Astrocyte (in vitro differentiated cells and primary cell): ENCODE results near the gene GALE. TPM values are rescaled to one million over a fixed set of nuclear protein-coding genes. Genes with fewer than 3 reads are reported as not detected.

Source experiments
- DNase-seq: peaks from one replicate; pipeline ENCODE4 v3.0.0-alpha.2; 2010; ENCODE audit warnings: low read depth
- FAIRE-seq: peaks from 2 replicates; lab custom pipeline; 2011; peaks lifted over from hg19 to GRCh38; lab: Jason Lieb, UNC
- H2AFZ ChIP-seq: 2 replicates; pipeline ENCODE4 v1.6.0; 2012; ENCODE audit warnings: low read depth, low read length, inconsistent platforms
- H3K27ac ChIP-seq: 2 replicates; pipeline ENCODE4 v1.5.1; 2011; ENCODE audit warnings: low read depth, low read length, inconsistent platforms
- H3K27me3 ChIP-seq: 2 replicates; pipeline ENCODE4 v1.6.0; 2011; ENCODE audit warnings: low read length, inconsistent platforms; ENCODE audit not compliant: insufficient read depth
- H3K36me3 ChIP-seq: 2 replicates; pipeline ENCODE4 v1.5.1; 2011; ENCODE audit warnings: low read length, inconsistent platforms; ENCODE audit not compliant: insufficient read depth
- H3K4me1 ChIP-seq: 2 replicates; pipeline ENCODE4 v1.5.1; 2011; ENCODE audit warnings: low read length, inconsistent platforms; ENCODE audit not compliant: insufficient read depth
- H3K4me2 ChIP-seq: 2 replicates; pipeline ENCODE4 v1.6.0; 2012; ENCODE audit warnings: low read length, inconsistent platforms
- H3K4me3 ChIP-seq: 2 replicates; pipeline ENCODE4 v1.5.1; 2011; ENCODE audit warnings: low read depth, mild to moderate bottlenecking, low read length, inconsistent platforms; ENCODE audit not compliant: insufficient read depth
- H3K79me2 ChIP-seq: 2 replicates; pipeline ENCODE4 v1.6.0; 2012; ENCODE audit warnings: mild to moderate bottlenecking, low read length, inconsistent platforms; ENCODE audit not compliant: insufficient read depth
- H3K9ac ChIP-seq: 2 replicates; pipeline ENCODE4 v1.6.0; 2012; ENCODE audit warnings: mild to moderate bottlenecking, low read length, inconsistent platforms
- H3K9me3 ChIP-seq: 2 replicates; pipeline ENCODE4 v1.5.1; 2012; ENCODE audit warnings: low read depth, mild to moderate bottlenecking, low read length, inconsistent platforms; ENCODE audit not compliant: insufficient read depth
- H4K20me1 ChIP-seq: 2 replicates; pipeline ENCODE4 v1.6.0; 2012; ENCODE audit warnings: low read length, inconsistent platforms; ENCODE audit not compliant: insufficient read depth
- H3K27ac Mint-ChIP-seq: one replicate; pipeline ENCODE4 v1.8.0; 2021; ENCODE audit warnings: mild to moderate bottlenecking, mixed read lengths; ENCODE audit not compliant: unreplicated experiment
- H3K27me3 Mint-ChIP-seq: one replicate; pipeline ENCODE4 v1.8.0; 2021; ENCODE audit warnings: low read depth, mixed read lengths; ENCODE audit not compliant: unreplicated experiment
- H3K36me3 Mint-ChIP-seq: one replicate; pipeline ENCODE4 v1.8.0; 2021; ENCODE audit warnings: low read depth, mixed read lengths; ENCODE audit not compliant: unreplicated experiment
- H3K4me1 Mint-ChIP-seq: one replicate; pipeline ENCODE4 v1.8.0; 2021; ENCODE audit warnings: low read depth, mixed read lengths; ENCODE audit not compliant: unreplicated experiment
- H3K4me3 Mint-ChIP-seq: one replicate; pipeline ENCODE4 v1.8.0; 2021; ENCODE audit warnings: mild to moderate bottlenecking, moderate library complexity, mixed read lengths; ENCODE audit not compliant: unreplicated experiment
- H3K9me3 Mint-ChIP-seq: one replicate; pipeline ENCODE4 v1.8.0; 2021; ENCODE audit warnings: mild to moderate bottlenecking, mixed read lengths; ENCODE audit not compliant: unreplicated experiment
- EZH2 ChIP-seq: IDR thresholded peaks from 2 replicates; pipeline ENCODE4 v1.6.1; 2012; ENCODE audit warnings: mild to moderate bottlenecking, low read length, inconsistent platforms; ENCODE audit not compliant: insufficient read depth
- total RNA-seq: library from RNA; stranded (reverse); gene quantifications from 2 replicates; pipeline ENCODE4 v1.2.1, GENCODE V29; 2021
- TF ChIP-seq, protein P1 (sequence below): IDR thresholded peaks from 2 replicates; pipeline ENCODE4 v1.5.1; 2011; ENCODE audit warnings: low read depth, mild to moderate bottlenecking, inconsistent platforms, low read length, moderate library complexity; ENCODE audit not compliant: insufficient read depth

GALE gene
- total RNA-seq, 1 donor from 2014 or later, result 27.0 TPM

DNA sequence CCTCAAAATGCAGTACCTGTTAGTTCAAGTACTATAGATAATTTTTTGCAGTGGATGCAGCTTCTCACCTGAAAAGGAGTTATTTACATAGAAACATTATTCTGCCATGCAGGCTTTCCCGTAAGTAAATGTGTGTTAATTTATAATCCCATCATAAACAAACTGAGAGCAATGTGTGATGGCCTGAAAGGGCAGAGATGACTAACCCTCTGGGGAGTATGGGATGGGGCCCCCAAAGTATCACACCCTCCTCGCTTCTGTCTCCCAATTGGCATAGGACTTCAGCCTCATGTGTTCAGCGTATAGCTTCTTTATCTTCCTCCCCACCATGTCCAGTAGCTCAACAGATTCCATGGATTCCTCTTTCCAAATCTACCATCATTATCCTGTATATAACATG, 17.1 kb upstream of the GALE start:
- H3K79me2 ChIP-seq, result no peaks in the 10 kb centered on the region
- H3K4me3 Mint-ChIP-seq, result no peak overlapping the region
- no peak overlapping the region for H3K27ac Mint-ChIP-seq
- H2AFZ ChIP-seq, result no peak overlapping the region
- no peak overlapping the region for H3K9ac ChIP-seq
- H3K36me3 Mint-ChIP-seq, result peaks cover 4% of the 10 kb centered on the region
- no peaks in the 10 kb centered on the region for H3K9me3 ChIP-seq
- H3K4me3 ChIP-seq, result no peak overlapping the region
- H3K4me1 Mint-ChIP-seq, result no peaks in the 10 kb centered on the region
- no peak for FAIRE-seq
- no peak overlapping the region for H3K4me2 ChIP-seq
- H3K36me3 ChIP-seq, result peaks cover 11% of the 10 kb centered on the region
- H3K27me3 ChIP-seq, result no peaks in the 10 kb centered on the region
- no peaks in the 10 kb centered on the region for H3K4me1 ChIP-seq
- TF ChIP-seq EZH2, result no peak
- TF ChIP-seq, protein P1, sequence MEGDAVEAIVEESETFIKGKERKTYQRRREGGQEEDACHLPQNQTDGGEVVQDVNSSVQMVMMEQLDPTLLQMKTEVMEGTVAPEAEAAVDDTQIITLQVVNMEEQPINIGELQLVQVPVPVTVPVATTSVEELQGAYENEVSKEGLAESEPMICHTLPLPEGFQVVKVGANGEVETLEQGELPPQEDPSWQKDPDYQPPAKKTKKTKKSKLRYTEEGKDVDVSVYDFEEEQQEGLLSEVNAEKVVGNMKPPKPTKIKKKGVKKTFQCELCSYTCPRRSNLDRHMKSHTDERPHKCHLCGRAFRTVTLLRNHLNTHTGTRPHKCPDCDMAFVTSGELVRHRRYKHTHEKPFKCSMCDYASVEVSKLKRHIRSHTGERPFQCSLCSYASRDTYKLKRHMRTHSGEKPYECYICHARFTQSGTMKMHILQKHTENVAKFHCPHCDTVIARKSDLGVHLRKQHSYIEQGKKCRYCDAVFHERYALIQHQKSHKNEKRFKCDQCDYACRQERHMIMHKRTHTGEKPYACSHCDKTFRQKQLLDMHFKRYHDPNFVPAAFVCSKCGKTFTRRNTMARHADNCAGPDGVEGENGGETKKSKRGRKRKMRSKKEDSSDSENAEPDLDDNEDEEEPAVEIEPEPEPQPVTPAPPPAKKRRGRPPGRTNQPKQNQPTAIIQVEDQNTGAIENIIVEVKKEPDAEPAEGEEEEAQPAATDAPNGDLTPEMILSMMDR, result no peak
- no peaks in the 10 kb centered on the region for H3K9me3 Mint-ChIP-seq
- H3K27ac ChIP-seq, result no peak overlapping the region
- H4K20me1 ChIP-seq, result no peaks in the 10 kb centered on the region
- no peak for DNase-seq
- H3K27me3 Mint-ChIP-seq, result no peaks in the 10 kb centered on the region

DNA sequence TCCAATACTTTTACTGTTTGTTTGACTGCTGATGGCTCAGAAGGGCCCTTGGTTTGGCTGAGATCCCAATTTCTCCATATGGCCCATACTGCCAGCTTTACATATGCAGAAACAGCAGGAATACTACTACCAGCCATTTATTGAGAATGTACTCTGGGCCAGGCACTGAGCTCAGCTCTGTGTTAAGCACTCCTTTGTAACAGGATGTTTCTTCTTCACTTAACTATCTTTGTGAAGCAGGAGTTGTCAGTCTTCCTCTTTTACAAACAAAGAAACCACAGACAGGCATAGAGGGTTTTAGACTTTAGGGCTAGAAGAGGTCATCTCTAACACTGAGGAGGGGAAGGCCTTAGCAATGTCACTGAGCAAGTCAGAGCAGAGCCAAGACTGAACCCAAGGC, 16.4 kb upstream of the GALE start:
- Histone ChIP-seq H3K36me3 (peaks cover 11% of the 10 kb centered on the region), H3K4me3 (no peak overlapping the region), H3K27ac (no peak overlapping the region), H3K4me2 (no peak overlapping the region), H2AFZ (no peak overlapping the region), H3K27me3 (no peaks in the 10 kb centered on the region), H3K4me1 (no peaks in the 10 kb centered on the region), H3K9ac (no peak overlapping the region), H3K79me2 (no peaks in the 10 kb centered on the region), H3K9me3 (no peaks in the 10 kb centered on the region), H4K20me1 (no peaks in the 10 kb centered on the region)
- Mint-ChIP-seq H3K27me3 (peaks cover under 1% of the 10 kb centered on the region), H3K4me3 (no peak overlapping the region), H3K27ac (no peak overlapping the region), H3K9me3 (no peaks in the 10 kb centered on the region), H3K4me1 (no peaks in the 10 kb centered on the region), H3K36me3 (peaks cover 8% of the 10 kb centered on the region)
- TF ChIP-seq, protein P1, result no peak
- TF ChIP-seq EZH2, result no peak
- FAIRE-seq, result no peak
- no peak for DNase-seq

- TF ChIP-seq EZH2, result no peak
- TF ChIP-seq, protein P1, result no peak
- no peaks in the 10 kb centered on the region for H3K79me2 ChIP-seq
- no peak overlapping the region for H3K4me3 Mint-ChIP-seq
- H3K36me3 ChIP-seq, result peaks cover 13% of the 10 kb centered on the region
- DNase-seq (no peak), FAIRE-seq (no peak)
- H3K4me2 ChIP-seq, result no peak overlapping the region
- H3K4me3 ChIP-seq, result no peak overlapping the region
- H3K9ac ChIP-seq, result no peak overlapping the region
- H3K36me3 Mint-ChIP-seq, result peaks cover 13% of the 10 kb centered on the region
- no peaks in the 10 kb centered on the region for H3K4me1 Mint-ChIP-seq
- peaks cover 4% of the 10 kb centered on the region for H3K27me3 Mint-ChIP-seq
- H4K20me1 ChIP-seq, result no peaks in the 10 kb centered on the region
- no peaks in the 10 kb centered on the region for H3K27me3 ChIP-seq
- H3K27ac Mint-ChIP-seq, result no peak overlapping the region
- H2AFZ ChIP-seq, result no peak overlapping the region
- H3K9me3 ChIP-seq, result no peaks in the 10 kb centered on the region
- H3K9me3 Mint-ChIP-seq, result no peaks in the 10 kb centered on the region
- H3K27ac ChIP-seq, result no peak overlapping the region
- H3K4me1 ChIP-seq, result no peaks in the 10 kb centered on the region
Observed at GRCh38 chr1:23816361-23816760, 15.8 kb upstream of the GALE start.
